Loucy (cell line): ENCODE results near the gene FRMD1.

Source experiments
- H2AFZ ChIP-seq: fragments of 200-600 bp; sonication (generic); 2 replicates; pipeline ENCODE4 v1.6.0; 2016; ENCODE audit warnings: antibody characterized with exemption, mild to moderate bottlenecking, low read length, moderate library complexity
- H3F3A ChIP-seq: fragments of 200-600 bp; 2 replicates; pipeline ENCODE4 v1.6.0; 2016; ENCODE audit warnings: antibody characterized with exemption, low read depth, mild to moderate bottlenecking
- H3K27me3 ChIP-seq: fragments of 200-600 bp; sonication (generic); 2 replicates; pipeline ENCODE4 v1.6.1; 2014; ENCODE audit warnings: low read length, mild to moderate bottlenecking; ENCODE audit not compliant: insufficient read depth, poor library complexity, severe bottlenecking
- H3K36me3 ChIP-seq: fragments of 200-600 bp; sonication (generic); 2 replicates; pipeline ENCODE4 v1.6.1; 2016; ENCODE audit warnings: low read length; ENCODE audit not compliant: insufficient read depth
- H3K4me1 ChIP-seq: fragments of 200-600 bp; sonication (generic); 2 replicates; pipeline ENCODE4 v1.5.1; 2014; ENCODE audit warnings: low read length, mild to moderate bottlenecking; ENCODE audit not compliant: insufficient read depth, poor library complexity, severe bottlenecking
- H3K4me2 ChIP-seq: fragments of 200-600 bp; sonication (generic); 2 replicates; pipeline ENCODE4 v1.6.0; 2014; ENCODE audit warnings: antibody characterized with exemption, low read length, low read depth, mild to moderate bottlenecking; ENCODE audit not compliant: poor library complexity, severe bottlenecking
- H3K4me3 ChIP-seq: fragments of 200-600 bp; sonication (generic); 2 replicates; pipeline ENCODE4 v1.5.1; 2014; ENCODE audit warnings: low read length, mild to moderate bottlenecking, mixed read lengths; ENCODE audit not compliant: poor library complexity, severe bottlenecking
- H3K79me2 ChIP-seq: fragments of 200-600 bp; sonication (generic); 2 replicates; pipeline ENCODE4 v1.6.1; 2014; ENCODE audit warnings: low read length; ENCODE audit not compliant: insufficient read depth
- H3K9ac ChIP-seq: fragments of 200-600 bp; sonication (generic); 2 replicates; pipeline ENCODE4 v1.6.0; 2014; ENCODE audit warnings: mild to moderate bottlenecking, low read depth, low read length, moderate library complexity; ENCODE audit not compliant: poor library complexity, severe bottlenecking
- H3K9me2 ChIP-seq: fragments of 200-600 bp; sonication (generic); replicated peaks from 2 replicates; pipeline ENCODE4 v1.6.1; 2016; ENCODE audit warnings: low read depth, low read length, mixed read lengths
- H3K9me3 ChIP-seq: fragments of 200-600 bp; sonication (generic); 2 replicates; pipeline ENCODE4 v1.6.1; 2014; ENCODE audit warnings: mild to moderate bottlenecking, antibody characterized with exemption, low read length, low read depth; ENCODE audit not compliant: insufficient read depth
- H4K20me1 ChIP-seq: fragments of 200-600 bp; sonication (generic); 2 replicates; pipeline ENCODE4 v1.6.0; 2014; ENCODE audit warnings: antibody characterized with exemption, low read length, mild to moderate bottlenecking; ENCODE audit not compliant: insufficient read depth, poor library complexity, severe bottlenecking
- CTCF ChIP-seq: fragments of 200-600 bp; sonication (generic); conservative IDR thresholded peaks from 2 replicates; pipeline ENCODE4 v1.5.1; 2014; ENCODE audit warnings: mild to moderate bottlenecking, antibody characterized with exemption, low read length
- EZH2phosphoT487 ChIP-seq: fragments of 200-600 bp; IDR thresholded peaks from 2 replicates; pipeline ENCODE4 v1.6.1; 2018; ENCODE audit warnings: antibody characterized with exemption, mild to moderate bottlenecking, moderate library complexity, borderline replicate concordance

FRMD1 gene

GRCh38 chr6:168045141-168045691, 33.8 kb downstream of the FRMD1 start:
- Histone ChIP-seq H3K36me3 (no peaks in the 10 kb centered on the region), H3K9me2 (no peaks in the 10 kb centered on the region), H4K20me1 (no peaks in the 10 kb centered on the region), H3K4me3 (no peak overlapping the region), H3K27me3 (no peaks in the 10 kb centered on the region), H3K9me3 (peaks cover 10% of the 10 kb centered on the region; the same call in 1 of the 2 replicates), H3K4me2 (no peak overlapping the region), H3K4me1 (no peaks in the 10 kb centered on the region), H3K9ac (no peak overlapping the region), H3K79me2 (no peaks in the 10 kb centered on the region), H2AFZ (no peak overlapping the region), H3F3A (no peaks in the 10 kb centered on the region)
- TF ChIP-seq CTCF (no peak), EZH2phosphoT487 (no peak)

DNA sequence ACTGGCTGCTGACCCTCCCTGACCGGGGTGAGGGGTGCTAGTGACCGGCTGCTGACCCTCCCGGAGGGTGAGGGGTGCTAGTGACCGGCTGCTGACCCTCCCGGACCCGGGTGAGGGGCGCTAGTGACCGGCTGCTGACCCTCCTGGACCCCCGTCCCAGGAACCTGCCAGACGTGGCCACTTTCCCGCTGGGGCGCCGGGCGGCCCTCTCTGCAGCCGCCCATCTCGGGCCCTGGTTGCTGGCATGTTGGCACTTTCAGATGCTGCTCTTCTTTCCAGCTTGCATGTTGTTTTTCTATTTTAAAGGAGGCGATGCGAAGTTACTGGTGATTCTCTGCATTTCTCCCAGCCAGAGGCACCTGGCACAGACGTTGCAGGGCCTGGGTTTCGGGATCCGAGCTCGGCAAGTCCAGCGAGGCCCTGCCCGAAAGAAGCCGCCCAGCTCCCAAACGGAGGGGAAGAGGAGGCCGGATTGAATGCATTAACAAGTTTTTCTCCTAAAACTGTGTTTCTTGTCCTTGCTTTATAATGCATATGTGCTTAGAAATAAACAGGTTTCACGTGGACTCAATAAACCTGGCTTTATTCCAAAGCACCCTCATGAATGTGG, 34.4 kb downstream of the FRMD1 start:
- no peaks in the 10 kb centered on the region for H3K79me2 ChIP-seq
- no peak overlapping the region for H2AFZ ChIP-seq
- no peaks in the 10 kb centered on the region for H3K27me3 ChIP-seq
- no peaks in the 10 kb centered on the region for H3K9me2 ChIP-seq
- peaks cover 11% of the 10 kb centered on the region; the same call in 1 of the 2 replicates for H3K9me3 ChIP-seq
- TF ChIP-seq EZH2phosphoT487 (no peak), CTCF (no peak)
- no peak overlapping the region for H3K4me3 ChIP-seq
- no peak overlapping the region for H3K9ac ChIP-seq
- no peaks in the 10 kb centered on the region for H3F3A ChIP-seq
- H4K20me1 ChIP-seq: no peaks in the 10 kb centered on the region
- no peaks in the 10 kb centered on the region for H3K36me3 ChIP-seq
- H3K4me1 ChIP-seq: no peaks in the 10 kb centered on the region
- no peak overlapping the region for H3K4me2 ChIP-seq

- H3K9me2 ChIP-seq: no peaks in the 10 kb centered on the region
- H3K4me2 ChIP-seq: no peak overlapping the region
- no peak overlapping the region for H3K9ac ChIP-seq
Observed at GRCh38 chr6:168043848-168044415, 35.1 kb downstream of the FRMD1 start.

More at GRCh38 chr6:168043848-168044415, 35.1 kb downstream of the FRMD1 start:
- Histone ChIP-seq H3K4me1 (no peaks in the 10 kb centered on the region), H3K79me2 (no peaks in the 10 kb centered on the region), H3K9me3 (peaks cover 15% of the 10 kb centered on the region; the same call in 1 of the 2 replicates), H4K20me1 (no peaks in the 10 kb centered on the region), H3K36me3 (no peaks in the 10 kb centered on the region), H3K4me3 (no peak overlapping the region), H3F3A (no peaks in the 10 kb centered on the region), H3K27me3 (no peaks in the 10 kb centered on the region), H2AFZ (no peak overlapping the region)
- TF ChIP-seq EZH2phosphoT487 (no peak), CTCF (no peak)
